Stimulated activated CD4-positive, alpha-beta T cell treated with anti-CD3 and anti-CD28 coated beads, Interleukin-4, amount 100 ng/mL, for 4 hours (primary cell): ENCODE results near the gene PHLDA1.

Experiments used
- DNase-seq, 2 experiments: peaks; one replicate each; pipeline ENCODE4 v3.0.0-alpha.2; 2020

PHLDA1 gene

GRCh38 chr12:76037130-76038103 is 5.8 kb upstream of the PHLDA1 start:
- DNase-seq, result peak in 1 of 2 experiments; percentile 25

GRCh38 chr12:76035045-76035444 is 3.5 kb upstream of the PHLDA1 start:
- DNase-seq, result no peak

GRCh38 chr12:76033081-76034011 is 1.8 kb upstream of the PHLDA1 start:
- DNase-seq, result no peak

- DNase-seq, result peak in 1 of 2 experiments; percentile 19
These were observed 736 bp upstream of the PHLDA1 start for GRCh38 chr12:76032043-76032981.

GRCh38 chr12:76031081-76031413 is 529 bp downstream of the PHLDA1 start:
- no peak for DNase-seq

- DNase-seq, result peak; percentile 47 to 49
These were observed 1.1 kb downstream of the PHLDA1 start for GRCh38 chr12:76030341-76031080.

- DNase-seq, result peak in 1 of 2 experiments; percentile 16
These were observed 1.6 kb downstream of the PHLDA1 start for GRCh38 chr12:76029982-76030340.

- DNase-seq, result no peak
These were observed 2.9 kb downstream of the PHLDA1 start for GRCh38 chr12:76028571-76029277.

GRCh38 chr12:76026643-76027063 is 4.9 kb downstream of the PHLDA1 start:
- no peak for DNase-seq

GRCh38 chr12:76025601-76026575 is 5.7 kb downstream of the PHLDA1 start:
- no peak for DNase-seq

GRCh38 chr12:76024942-76025600 is 6.5 kb downstream of the PHLDA1 start:
- no peak for DNase-seq

GRCh38 chr12:76024102-76024781 is 7.3 kb downstream of the PHLDA1 start:
- DNase-seq, result no peak

- DNase-seq, result no peak
These were observed 8.4 kb downstream of the PHLDA1 start for GRCh38 chr12:76023069-76023690.

- no peak for DNase-seq
These were observed 9.1 kb downstream of the PHLDA1 start for GRCh38 chr12:76022506-76022905.

GRCh38 chr12:76020731-76021672 is 10.6 kb downstream of the PHLDA1 start:
- DNase-seq, result peak; percentile 34 to 77

- peak; percentile 35 to 59 for DNase-seq
These were observed 11.3 kb downstream of the PHLDA1 start for GRCh38 chr12:76020281-76020680.

- no peak for DNase-seq
These were observed 12.9 kb downstream of the PHLDA1 start for GRCh38 chr12:76018672-76019071.
